HG02943 (cell line): ENCODE data around the gene IKZF2.

Source experiments
- ATAC-seq: cut with Tn5 transposase; IDR thresholded peaks from one replicate; pipeline ENCODE4 v1.9.1; 2021; ENCODE audit warnings: mild to moderate bottlenecking, low read depth, moderate library complexity; ENCODE audit not compliant: unreplicated experiment

IKZF2 gene

DNA sequence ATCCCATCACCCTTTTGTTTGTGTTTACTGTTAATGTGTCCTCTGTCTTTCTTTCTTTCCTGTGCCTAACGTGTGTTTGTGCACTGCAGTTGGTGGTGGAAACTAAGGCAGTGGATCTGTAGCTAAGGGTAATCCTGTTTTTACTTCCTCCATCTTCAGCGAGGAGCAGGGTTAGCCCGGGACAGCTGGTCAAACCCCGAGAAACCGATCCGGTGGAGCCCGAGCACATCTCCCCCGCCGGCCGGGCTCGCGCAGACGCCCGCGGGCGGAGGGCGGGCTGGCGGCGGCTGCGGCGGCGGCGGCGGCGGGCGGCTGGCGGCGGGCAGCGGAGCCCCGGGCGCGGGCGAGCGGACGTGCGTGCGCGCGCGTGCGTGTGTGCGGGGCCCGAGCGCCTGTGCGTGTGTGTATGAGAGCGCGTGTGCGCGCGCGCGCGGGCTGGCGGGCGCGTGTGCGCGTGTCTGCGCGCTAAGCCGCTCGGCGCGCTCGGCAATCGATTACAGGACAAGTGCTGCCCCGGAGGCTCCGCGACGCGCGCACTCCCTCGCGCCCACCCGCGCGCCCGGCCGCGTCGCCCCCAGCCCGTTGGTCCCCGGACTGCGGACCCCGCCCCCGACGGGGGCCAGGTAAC is at the start of gene IKZF2:
TSS of gene IKZF2 (minus strand) at position 176 of the 628 bp plus-strand sequence. CDS start 2,983 bp downstream, outside the sequence.
- ATAC-seq, result peak; percentile 61

DNA sequence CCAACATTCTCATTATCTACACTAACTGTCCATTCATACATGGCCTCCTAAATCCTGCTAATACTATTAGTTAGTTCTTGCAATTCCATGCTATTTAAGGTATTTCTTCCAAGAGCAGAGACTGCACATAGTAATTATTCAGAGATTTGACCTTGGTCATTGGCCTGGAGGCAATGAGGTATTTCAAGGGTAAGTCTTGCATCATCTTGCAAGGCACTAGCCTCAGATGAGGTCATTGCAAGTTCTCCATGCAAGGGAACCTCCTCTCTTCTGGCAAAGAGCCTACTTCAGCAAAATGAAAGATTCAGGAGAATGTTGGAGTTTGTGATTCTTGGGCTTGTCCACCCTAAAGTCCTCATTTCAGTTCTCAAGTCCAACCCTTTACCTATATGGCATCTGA is 48.5 kb upstream of the IKZF2 start:
- ATAC-seq, result no peak

GRCh38 chr2:213189001-213189899 is 37.8 kb upstream of the IKZF2 start:
- no peak for ATAC-seq

GRCh38 chr2:213188533-213188867 is 37.1 kb upstream of the IKZF2 start:
- no peak for ATAC-seq

GRCh38 chr2:213187833-213188532 is 36.6 kb upstream of the IKZF2 start:
- ATAC-seq, result no peak

GRCh38 chr2:213187386-213187785 is 36.0 kb upstream of the IKZF2 start:
- ATAC-seq, result no peak

DNA sequence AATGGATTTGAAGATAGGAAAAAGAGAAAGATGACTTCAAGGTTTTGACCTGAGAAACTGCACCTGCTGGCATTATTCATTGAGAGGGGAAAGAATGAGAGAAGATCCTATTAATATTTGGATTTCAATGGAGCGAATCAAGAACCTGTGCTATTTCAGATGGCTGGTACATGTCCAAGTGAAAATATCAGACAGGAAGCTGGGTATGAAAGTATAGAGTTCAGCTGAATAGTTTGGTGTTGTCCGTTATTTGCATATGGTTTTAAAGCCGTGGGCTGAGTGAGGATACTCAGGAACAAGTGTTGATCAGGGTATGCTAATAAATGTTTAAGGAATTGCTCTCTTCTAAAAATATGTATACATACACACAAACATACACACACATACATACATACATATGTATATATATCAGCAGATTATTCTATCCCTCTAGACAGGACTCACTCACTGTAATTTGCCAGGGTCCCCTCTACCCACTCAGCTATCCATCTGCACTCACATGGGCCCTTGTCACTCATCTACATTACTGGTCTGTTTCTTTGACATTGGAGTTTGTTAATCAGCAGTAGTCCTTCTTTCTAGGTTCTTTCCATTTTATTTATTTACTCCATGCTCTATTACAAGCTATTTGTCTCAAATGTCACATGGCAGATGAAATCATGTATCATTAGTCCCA is 33.9 kb upstream of the IKZF2 start:
- ATAC-seq, result peak; percentile 99

DNA sequence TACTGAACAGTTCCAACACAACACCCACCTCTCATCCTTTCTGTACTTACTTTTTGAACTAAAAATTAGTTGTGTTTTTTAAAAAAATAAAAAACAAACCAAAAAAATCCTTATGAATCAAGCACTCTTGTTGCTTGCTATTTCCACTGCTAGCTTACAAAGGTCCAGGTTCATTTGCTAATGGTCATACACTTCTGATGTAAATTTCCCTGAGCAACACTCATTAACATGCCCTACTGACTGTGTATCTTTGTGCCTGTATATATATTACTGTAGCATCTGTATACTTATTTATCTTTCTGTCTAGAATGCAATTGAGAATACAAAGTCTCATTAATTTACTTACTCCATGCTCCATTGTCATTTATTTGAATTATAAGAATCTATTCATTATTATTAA is 30.3 kb upstream of the IKZF2 start:
- ATAC-seq, result no peak

DNA sequence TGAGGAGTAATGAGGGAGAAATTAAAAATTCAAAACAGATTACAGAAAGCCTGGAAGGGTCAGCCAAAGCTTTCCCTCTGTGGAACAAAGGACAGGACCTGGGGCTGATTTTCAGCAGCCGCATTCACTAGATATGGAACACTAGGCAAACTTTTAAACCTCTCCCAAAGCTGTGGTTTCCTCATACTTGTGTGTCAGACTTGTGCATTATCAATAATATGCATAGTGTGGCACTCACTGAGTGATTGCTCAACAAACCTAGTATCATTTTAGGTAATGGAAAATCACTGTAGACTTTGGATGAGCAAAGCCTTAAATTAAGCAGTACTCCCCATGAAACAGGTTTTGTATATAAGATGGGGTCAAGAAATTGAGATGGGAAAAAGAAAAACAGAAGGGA is 26.3 kb upstream of the IKZF2 start:
- ATAC-seq, result no peak

GRCh38 chr2:213175673-213176247 is 24.3 kb upstream of the IKZF2 start:
- ATAC-seq, result no peak

DNA sequence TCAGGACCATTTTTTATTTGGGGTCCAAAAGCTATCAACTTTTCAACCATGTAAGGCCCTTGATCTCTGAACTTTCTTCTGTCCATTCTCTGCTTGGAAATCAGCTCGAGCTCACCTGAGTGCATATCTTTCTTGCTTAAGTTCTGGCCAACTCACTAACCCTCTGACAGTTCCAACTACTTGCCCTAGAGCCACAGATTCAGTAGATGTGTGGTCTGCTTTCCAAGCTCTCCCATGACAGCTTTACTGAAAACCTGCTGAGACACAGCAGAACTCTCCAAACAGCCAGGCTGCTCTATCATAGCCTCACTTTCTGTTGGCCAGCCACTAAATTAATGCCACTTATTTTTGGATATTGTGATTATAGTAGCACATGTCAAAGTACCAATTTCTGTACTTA is 21.2 kb upstream of the IKZF2 start:
- no peak for ATAC-seq

DNA sequence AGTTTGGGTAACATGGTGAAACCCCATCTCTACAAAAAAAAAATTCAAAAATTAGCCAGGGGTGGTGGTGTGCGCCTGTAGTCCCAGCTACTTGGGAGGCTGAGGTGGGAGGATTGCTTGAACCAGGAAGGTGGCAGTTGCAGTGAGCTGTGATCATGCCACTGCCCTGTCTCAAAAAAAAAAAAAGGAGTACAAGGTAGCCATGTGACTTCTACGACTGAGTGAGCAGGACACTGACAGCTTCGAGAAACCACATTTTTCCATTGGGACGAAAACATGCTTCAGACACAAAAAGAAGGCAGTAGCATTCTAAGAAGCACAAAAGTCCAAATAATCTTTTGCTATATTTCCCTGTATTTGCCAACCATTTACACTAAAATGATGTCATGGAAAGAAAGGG is 19.7 kb upstream of the IKZF2 start:
- no peak for ATAC-seq

DNA sequence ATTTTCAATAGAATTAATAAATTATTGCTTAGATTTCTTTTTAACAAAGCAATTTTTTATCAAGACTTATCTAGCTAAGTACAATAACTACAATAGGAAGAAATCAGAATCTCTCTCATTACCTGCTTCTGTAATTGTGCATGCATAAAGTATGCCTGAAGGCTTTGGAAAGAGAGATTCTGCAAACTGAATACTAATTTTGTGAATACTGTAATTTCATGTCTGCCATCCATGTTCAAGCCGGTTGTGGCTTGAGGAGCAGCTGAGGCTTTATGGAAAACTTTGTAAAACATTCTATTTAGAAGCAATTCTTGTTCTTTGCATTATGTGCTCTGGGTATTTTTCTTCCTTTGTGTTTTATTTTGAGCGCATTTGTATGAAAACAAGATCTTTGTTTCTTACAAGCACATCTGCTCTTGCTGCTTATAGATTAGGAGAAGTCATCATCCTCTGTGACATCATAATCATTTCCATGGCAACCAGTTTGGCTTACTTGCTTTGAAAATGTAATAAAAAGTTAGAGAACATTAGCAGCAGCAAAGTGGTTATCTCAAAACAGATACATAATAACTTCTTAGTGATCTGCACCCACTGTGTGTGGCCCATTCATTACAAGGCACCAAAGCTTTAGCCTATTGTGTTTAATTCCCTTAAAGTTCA is 16.0 kb upstream of the IKZF2 start:
- no peak for ATAC-seq

- ATAC-seq, result peak; percentile 99
These were observed 14.7 kb upstream of the IKZF2 start for GRCh38 chr2:213166109-213166508.

GRCh38 chr2:213164263-213164662 is 12.9 kb upstream of the IKZF2 start:
- no peak for ATAC-seq

DNA sequence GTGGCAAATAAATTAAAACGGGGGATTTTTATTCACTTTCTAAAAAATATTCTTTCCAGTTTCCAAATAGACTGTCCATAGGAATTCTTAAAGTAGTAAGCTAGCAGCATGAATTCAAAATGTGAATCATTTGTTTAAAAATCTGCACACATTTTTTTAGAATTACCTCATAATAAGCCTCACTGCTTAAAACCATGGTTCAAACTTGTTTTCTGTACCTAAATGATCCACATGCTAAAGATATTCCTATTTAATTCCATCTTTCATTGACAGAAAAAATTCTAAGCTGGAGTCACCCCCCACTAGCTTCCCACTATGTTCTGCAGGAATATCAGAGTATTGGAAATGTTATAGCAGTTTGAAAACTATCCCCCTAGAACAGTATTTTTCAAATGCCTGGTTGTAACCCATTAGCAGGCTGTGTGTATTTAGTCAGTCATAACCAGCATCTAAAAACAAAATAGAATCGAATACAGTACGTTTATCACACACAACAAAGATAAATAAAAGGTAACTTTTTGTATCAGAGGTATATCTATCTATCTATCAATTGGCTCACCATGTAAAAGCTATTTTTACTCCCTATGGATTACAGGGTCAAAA is 11.2 kb upstream of the IKZF2 start:
- ATAC-seq, result no peak

- no peak for ATAC-seq
These were observed 10.5 kb upstream of the IKZF2 start for GRCh38 chr2:213161759-213162515.

DNA sequence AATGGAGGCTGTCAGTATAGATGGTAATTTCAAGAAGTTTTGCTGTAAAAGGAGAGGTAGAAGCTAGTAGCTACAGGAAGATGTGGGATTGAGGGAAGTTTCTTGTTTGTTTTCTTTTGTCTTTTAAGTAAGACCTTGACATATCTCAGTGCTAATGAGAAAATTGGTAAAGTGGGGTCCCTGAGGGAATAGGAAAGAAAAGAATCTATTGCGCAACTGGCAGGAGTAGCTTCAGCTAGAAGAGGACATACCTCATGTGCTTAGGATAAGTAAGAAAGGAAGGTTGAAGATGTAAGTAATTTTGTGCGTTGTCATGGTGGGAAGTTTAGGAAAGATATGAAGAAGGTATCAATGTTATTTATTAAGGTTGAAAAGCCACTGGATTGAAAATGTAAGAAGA is 8.4 kb upstream of the IKZF2 start:
- no peak for ATAC-seq

GRCh38 chr2:213157242-213157641 is 5.8 kb upstream of the IKZF2 start:
- ATAC-seq, result peak; percentile 76
